Ishikawa (cell line): ENCODE measurements around the gene ACOXL.

ENCODE experiments used
- CEBPB ChIP-seq: IDR thresholded peaks from 2 replicates; pipeline ENCODE4 v1.6.1; 2012
- CREB1 ChIP-seq: IDR thresholded peaks from 2 replicates; pipeline ENCODE4 v1.6.1; 2012; ENCODE audit warnings: low read depth
- EP300 ChIP-seq: IDR thresholded peaks from 2 replicates; pipeline ENCODE4 v1.6.1; 2012; ENCODE audit warnings: borderline replicate concordance
- FOXM1 ChIP-seq: IDR thresholded peaks from 2 replicates; pipeline ENCODE4 v1.6.1; 2012; ENCODE audit warnings: low read depth, borderline replicate concordance
- MAX ChIP-seq: IDR thresholded peaks from 2 replicates; pipeline ENCODE4 v1.6.1; 2012
- RAD21 ChIP-seq: IDR thresholded peaks from 2 replicates; pipeline ENCODE4 v1.6.1; 2012; ENCODE audit warnings: low read depth
- REST ChIP-seq: IDR thresholded peaks from 2 replicates; pipeline ENCODE4 v1.6.1; 2012; ENCODE audit warnings: low read depth, mild to moderate bottlenecking
- TEAD4 ChIP-seq: IDR thresholded peaks from 2 replicates; pipeline ENCODE4 v1.6.1; 2012

DNA sequence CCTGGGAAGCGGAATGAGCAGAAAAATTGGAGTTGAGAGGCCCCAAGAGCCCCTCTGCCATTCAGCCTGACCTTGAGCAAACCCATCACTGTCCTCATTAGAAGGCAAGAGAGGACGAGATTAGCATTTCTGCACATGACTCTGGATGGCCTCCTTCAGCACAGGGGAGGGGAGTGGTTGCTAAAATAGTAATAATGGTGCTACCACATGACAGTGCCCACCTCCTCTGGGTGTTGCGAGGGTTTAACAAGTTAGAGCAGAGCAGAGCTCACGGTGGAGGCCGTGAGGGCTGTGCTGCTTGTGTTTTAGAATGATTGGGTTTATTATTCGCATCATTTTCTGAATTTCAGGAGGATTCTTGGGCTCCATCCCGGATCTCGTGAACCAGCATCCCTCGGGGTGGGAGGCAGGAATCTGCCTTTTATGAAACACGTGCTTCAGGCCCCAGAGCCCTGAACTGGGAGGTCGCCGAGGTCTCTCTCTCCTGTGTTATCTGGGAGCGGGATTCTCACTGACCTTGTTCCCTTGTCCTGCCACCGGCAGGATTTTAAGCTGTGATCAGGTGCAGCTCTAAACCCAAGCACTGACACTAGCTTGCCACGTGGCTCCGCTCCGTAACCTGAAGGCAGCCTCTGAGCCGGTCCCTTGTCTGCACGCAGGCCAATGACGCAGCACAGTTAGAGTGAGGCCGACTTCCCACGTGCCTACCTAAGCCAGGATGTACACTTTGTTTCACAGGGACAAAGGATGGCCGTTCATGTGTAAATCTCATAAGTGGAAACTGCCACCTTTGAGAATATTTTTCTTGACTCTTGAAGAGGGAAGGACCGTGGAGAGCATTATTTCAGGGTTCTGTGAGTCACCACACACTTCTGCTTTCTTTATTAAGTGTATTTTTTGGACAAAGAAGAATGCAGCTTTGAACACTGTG is 142.3 kb downstream of the ACOXL start:
- no peak for TF ChIP-seq RAD21
- no peak for TF ChIP-seq CEBPB
- no peak for TF ChIP-seq EP300
- TF ChIP-seq MAX = peak; percentile 32; the same call in 1 of the 2 replicates
- no peak for TF ChIP-seq FOXM1
- TF ChIP-seq REST = no peak
- TF ChIP-seq CREB1 = no peak
- TF ChIP-seq TEAD4 = no peak
